Cardiac fibroblast (primary cell): ENCODE results near the gene AP3B1.
A peak's percentile ranks its signal among the peaks of the same experiment; 100 is the strongest.

Experiments used
- DNase-seq, 2 donors: peaks; one replicate each; pipeline versions ENCODE4 v3.0.0 to v3.0.0-alpha.2; 2010; ENCODE audit warnings: low read depth in 2 of 2
- H3K4me3 ChIP-seq, 2 donors: replicated peaks in 1 of 2; 1 replicate in 1 of 2; 2 replicates in 1 of 2; pipeline ENCODE4 v1.5.1; 2011; ENCODE audit warnings: low read depth in 2 of 2, low read length in 2 of 2, mild to moderate bottlenecking in 2 of 2, moderate library complexity in 1 of 2
- CTCF ChIP-seq: IDR thresholded peaks from one replicate; pipeline ENCODE4 v1.5.1; 2011; ENCODE audit warnings: low read depth, mild to moderate bottlenecking, low read length, inconsistent platforms

AP3B1 gene

GRCh38 chr5:78273436-78273835 is 21.1 kb downstream of the AP3B1 start:
- peak in 1 of 2 donors; percentile 41 for DNase-seq
- TF ChIP-seq CTCF = no peak
- no peak overlapping the region for H3K4me3 ChIP-seq

GRCh38 chr5:78271766-78272165 is 22.7 kb downstream of the AP3B1 start:
- DNase-seq = no peak
- no peak overlapping the region for H3K4me3 ChIP-seq
- TF ChIP-seq CTCF = no peak

DNA sequence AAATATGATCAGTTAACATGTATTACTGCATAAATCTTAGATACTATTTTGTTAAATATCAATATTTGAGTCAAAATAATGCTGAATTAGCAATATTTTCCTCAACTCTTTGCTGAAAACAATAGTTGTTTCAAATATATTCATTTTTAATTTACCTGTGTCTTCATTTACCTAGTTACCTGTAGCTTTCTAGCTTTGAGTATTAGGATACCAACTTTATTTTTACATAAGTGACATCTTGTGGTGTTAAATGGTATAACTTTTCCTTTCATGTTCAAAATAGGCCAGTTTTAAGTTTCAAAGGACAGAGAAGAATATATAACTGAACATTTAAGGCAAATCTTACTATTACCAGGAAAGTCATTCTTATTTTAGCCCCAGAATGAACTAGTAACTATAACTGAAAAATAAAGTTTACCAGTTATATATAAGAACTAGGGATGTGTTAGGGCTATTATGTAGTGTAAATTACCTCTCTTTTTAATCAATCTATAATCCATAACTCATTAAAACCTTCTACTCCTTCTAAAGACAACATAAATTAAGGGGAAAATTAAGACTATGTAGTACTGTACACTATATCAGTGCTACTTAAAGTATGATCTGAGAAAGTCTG is 25.3 kb downstream of the AP3B1 start:
- TF ChIP-seq CTCF = peak; percentile 32
- no peak overlapping the region for H3K4me3 ChIP-seq
- DNase-seq = peak; percentile 16 to 36

GRCh38 chr5:78268356-78268755 is 26.1 kb downstream of the AP3B1 start:
- H3K4me3 ChIP-seq = no peak overlapping the region
- TF ChIP-seq CTCF = no peak
- no peak for DNase-seq

- no peak for TF ChIP-seq CTCF
- DNase-seq = no peak
- no peak overlapping the region for H3K4me3 ChIP-seq
Measured at GRCh38 chr5:78265163-78265562, 29.3 kb downstream of the AP3B1 start.

DNA sequence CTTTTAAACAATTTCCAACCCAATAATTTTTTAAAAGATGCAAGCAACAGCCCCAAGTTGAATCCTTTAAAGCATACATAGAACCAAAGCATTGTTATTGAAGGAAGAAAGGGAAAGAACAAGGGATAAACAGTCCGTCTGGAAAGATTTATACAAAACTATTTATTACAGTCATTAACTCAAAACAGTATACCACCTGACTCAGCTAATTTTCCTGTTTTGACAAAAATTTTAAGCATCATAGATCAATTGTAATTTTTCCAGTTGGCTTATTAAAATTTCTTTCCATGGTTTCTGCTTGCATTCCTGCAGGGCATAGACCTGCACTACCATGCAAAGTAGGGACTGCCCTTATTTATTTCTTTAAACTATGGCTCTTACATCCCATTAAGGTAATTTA is 29.9 kb downstream of the AP3B1 start:
- H3K4me3 ChIP-seq = no peak overlapping the region
- TF ChIP-seq CTCF = no peak
- no peak for DNase-seq

DNA sequence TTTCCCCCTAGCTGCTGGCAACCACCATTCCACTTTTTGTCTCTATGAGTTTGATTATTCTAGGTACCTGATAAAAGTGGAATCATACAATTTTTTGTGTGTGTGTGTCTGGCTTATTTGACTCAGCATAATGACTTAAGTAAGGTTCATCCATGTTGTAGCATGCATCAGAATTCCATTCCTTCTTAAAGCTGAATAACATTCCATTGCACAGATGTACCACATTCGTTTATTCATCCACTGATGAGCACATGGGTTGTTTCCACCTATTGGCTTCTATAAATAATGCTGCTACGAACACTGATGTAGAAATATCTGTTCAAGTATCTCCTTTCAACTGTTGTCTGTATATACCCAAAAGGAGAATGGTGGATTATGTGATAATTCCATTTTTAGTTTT is 33.7 kb downstream of the AP3B1 start:
- no peak for TF ChIP-seq CTCF
- no peak for DNase-seq
- no peak overlapping the region for H3K4me3 ChIP-seq
